H1 (cell line): ENCODE measurements around the gene GPR137. TPM values are rescaled to one million over a fixed set of nuclear protein-coding genes. Genes with fewer than 3 reads are reported as not detected.

Experiments used
- CTCF ChIA-PET: fragments of 300-600 bp; sonication (Branson Sonifier 250); formaldehyde crosslinking; loops from one replicate; lab custom pipeline; 2021; ENCODE audit not compliant: partially characterized antibody; lab: Charles Lee
- POLR2A ChIA-PET: fragments of 300-600 bp; sonication (Branson Sonifier 250); formaldehyde crosslinking; loops from one replicate; lab custom pipeline; 2021; ENCODE audit warnings: inconsistent platforms; ENCODE audit not compliant: partially characterized antibody; lab: Charles Lee
- DNase-seq, 2 experiments: peaks; one replicate each; pipeline versions ENCODE4 v3.0.0 to v3.0.0-alpha.2; 2010 to 2022; ENCODE audit warnings: low spot score in 2 of 2, low read depth in 1 of 2, mixed read lengths in 1 of 2
- FAIRE-seq: peaks from 2 replicates; lab custom pipeline; 2011; peaks lifted over from hg19 to GRCh38; lab: Jason Lieb, UNC
- H2AFZ ChIP-seq: 2 replicates; pipeline ENCODE4 v1.8.1; 2012; ENCODE audit warnings: low read length, inconsistent platforms
- H2AK5ac ChIP-seq: 2 replicates; pipeline ENCODE4 v1.6.1; 2013; ENCODE audit warnings: low read depth, low read length
- H2BK120ac ChIP-seq: replicated peaks from 2 replicates; pipeline ENCODE3; 2013; ENCODE audit warnings: low read depth, low read length, inconsistent platforms
- H2BK12ac ChIP-seq: 2 replicates; pipeline ENCODE4 v1.6.1; 2013; ENCODE audit warnings: low read depth, low read length
- H2BK15ac ChIP-seq: 2 replicates; pipeline ENCODE4 v1.6.1; 2013; ENCODE audit warnings: low read length
- H2BK20ac ChIP-seq: 2 replicates; pipeline ENCODE4 v1.6.1; 2013; ENCODE audit warnings: low read length
- H2BK5ac ChIP-seq: 2 replicates; pipeline ENCODE4 v1.6.1; 2013; ENCODE audit warnings: low read depth, low read length
- H3K14ac ChIP-seq: 2 replicates; pipeline ENCODE4 v1.6.1; 2013; ENCODE audit warnings: inconsistent platforms; ENCODE audit not compliant: insufficient read length
- H3K18ac ChIP-seq: 2 replicates; pipeline ENCODE4 v1.6.1; 2013; ENCODE audit warnings: low read length; ENCODE audit errors: extremely low read depth
- H3K23ac ChIP-seq: 2 replicates; pipeline ENCODE4 v1.6.1; 2013; ENCODE audit warnings: inconsistent platforms; ENCODE audit not compliant: insufficient read length
- H3K23me2 ChIP-seq: 2 replicates; pipeline ENCODE4 v1.6.1; 2013; ENCODE audit warnings: low read depth, low read length
- H3K27ac ChIP-seq: 2 replicates; pipeline ENCODE4 v1.6.1; 2011; ENCODE audit warnings: low read depth, low read length, inconsistent platforms
- H3K27me3 ChIP-seq, 4 experiments: replicated peaks in 1 of 4; 1 replicate in 1 of 4; 2 replicates in 3 of 4; pipeline versions ENCODE4 v1.6.1 to v1.8.1; 2011 to 2013; ENCODE audit warnings: low read length in 3 of 4, mild to moderate bottlenecking in 3 of 4, inconsistent platforms in 2 of 4, mixed read lengths in 2 of 4, moderate library complexity in 1 of 4; ENCODE audit not compliant: control insufficient read depth in 3 of 4, insufficient read depth in 3 of 4; ENCODE audit errors: extremely low read depth in 1 of 4
- H3K36me3 ChIP-seq, 4 experiments: 2 replicates each; pipeline versions ENCODE4 v1.6.1 to v1.8.1; 2011 to 2013; ENCODE audit warnings: mild to moderate bottlenecking in 4 of 4, low read length in 3 of 4, moderate library complexity in 2 of 4, control low read depth in 1 of 4, inconsistent platforms in 1 of 4; ENCODE audit not compliant: insufficient read depth in 4 of 4, control insufficient read depth in 2 of 4
- H3K4ac ChIP-seq: replicated peaks from 2 replicates; pipeline ENCODE3; 2013; ENCODE audit warnings: low read length, low read depth, mixed read lengths, inconsistent platforms; ENCODE audit not compliant: insufficient read length
- H3K4me1 ChIP-seq, 4 experiments: replicated peaks in 1 of 4; 1 replicate in 1 of 4; 2 replicates in 3 of 4; pipeline versions ENCODE4 v1.6.1 to v1.8.1; 2011 to 2013; ENCODE audit warnings: low read length in 3 of 4, inconsistent platforms in 2 of 4, mixed read lengths in 1 of 4; ENCODE audit not compliant: insufficient read depth in 4 of 4, control insufficient read depth in 3 of 4
- H3K4me2 ChIP-seq, 2 experiments: 2 replicates each; pipeline versions ENCODE4 v1.6.1 to v1.8.1; 2011 to 2013; ENCODE audit warnings: low read depth in 2 of 2, low read length in 2 of 2, control low read depth in 1 of 2, inconsistent platforms in 1 of 2, mild to moderate bottlenecking in 1 of 2; ENCODE audit not compliant: insufficient read depth in 1 of 2
- H3K4me3 ChIP-seq, 4 experiments: fragments of 200-600, 300-600 bp in 1 of 4; sonication (generic), shearing (Covaris generic), sonication (Bioruptor Twin) in 1 of 4; 2 replicates each; pipeline versions ENCODE4 v1.5.1 to v1.8.1; 2011 to 2016; ENCODE audit warnings: low read length in 4 of 4, low read depth in 3 of 4, control low read depth in 2 of 4, inconsistent platforms in 2 of 4, mild to moderate bottlenecking in 2 of 4, mixed read lengths in 1 of 4, moderate library complexity in 1 of 4; ENCODE audit not compliant: insufficient read depth in 2 of 4; ENCODE audit errors: extremely low read depth in 1 of 4
- H3K56ac ChIP-seq: replicated peaks from 2 replicates; pipeline ENCODE3; 2013; ENCODE audit warnings: low read depth, mild to moderate bottlenecking, mixed read lengths, low read length, inconsistent platforms; ENCODE audit not compliant: insufficient read length
- H3K79me1 ChIP-seq: 2 replicates; pipeline ENCODE4 v1.6.1; 2013; ENCODE audit warnings: low read depth, low read length, control low read depth
- H3K79me2 ChIP-seq, 2 experiments: 2 replicates each; pipeline versions ENCODE4 v1.6.1 to v1.8.1; 2012 to 2013; ENCODE audit warnings: low read length in 2 of 2, mild to moderate bottlenecking in 2 of 2, inconsistent platforms in 1 of 2; ENCODE audit not compliant: insufficient read depth in 2 of 2, control insufficient read depth in 1 of 2
- H3K9ac ChIP-seq, 4 experiments: replicated peaks in 1 of 4; 1 replicate in 1 of 4; 2 replicates in 3 of 4; pipeline versions ENCODE4 v1.6.1 to v1.8.1; 2011 to 2013; ENCODE audit warnings: low read depth in 3 of 4, low read length in 3 of 4, control low read depth in 2 of 4, mild to moderate bottlenecking in 2 of 4, moderate library complexity in 2 of 4, inconsistent platforms in 1 of 4; ENCODE audit errors: extremely low read depth in 1 of 4
- H3K9me3 ChIP-seq, 2 experiments: 2 replicates each; pipeline versions ENCODE4 v1.6.1 to v1.8.1; 2012 to 2013; ENCODE audit warnings: mild to moderate bottlenecking in 2 of 2, moderate library complexity in 2 of 2, control low read depth in 1 of 2, inconsistent platforms in 1 of 2, low read depth in 1 of 2, low read length in 1 of 2, mixed read lengths in 1 of 2; ENCODE audit not compliant: insufficient read depth in 2 of 2
- H4K20me1 ChIP-seq, 2 experiments: replicated peaks in 1 of 2; 2 replicates each; pipeline versions ENCODE3 to v1.8.1; 2011 to 2013; ENCODE audit warnings: inconsistent platforms in 2 of 2, low read length in 2 of 2, mild to moderate bottlenecking in 1 of 2; ENCODE audit not compliant: insufficient read depth in 2 of 2, control insufficient read depth in 1 of 2
- H4K5ac ChIP-seq: 2 replicates; pipeline ENCODE4 v1.6.1; 2013; ENCODE audit warnings: low read length, low read depth, mixed read lengths, inconsistent platforms; ENCODE audit not compliant: insufficient read length
- H4K8ac ChIP-seq: 2 replicates; pipeline ENCODE4 v1.8.0; 2013; ENCODE audit warnings: mild to moderate bottlenecking, moderate library complexity, low read length, inconsistent platforms; ENCODE audit not compliant: insufficient read depth; ENCODE audit errors: extremely low read depth
- H4K91ac ChIP-seq: replicated peaks from 2 replicates; pipeline ENCODE3; 2013; ENCODE audit warnings: low read length, mixed read lengths, inconsistent platforms; ENCODE audit not compliant: insufficient read length
- CHD2 ChIP-seq: IDR thresholded peaks from 2 replicates; pipeline ENCODE4 v1.6.1; 2012; ENCODE audit warnings: low read length, improper control_type of control experiment
- EP300 ChIP-seq, 2 experiments: IDR thresholded peaks; 1 replicate in 1 of 2; 2 replicates in 1 of 2; pipeline ENCODE4 v1.6.1; 2011 to 2012; ENCODE audit warnings: low read depth in 2 of 2, low read length in 2 of 2, mild to moderate bottlenecking in 2 of 2, borderline replicate concordance in 1 of 2, inconsistent platforms in 1 of 2, moderate library complexity in 1 of 2
- RXRA ChIP-seq: IDR thresholded peaks from 2 replicates; pipeline ENCODE4 v1.6.1; 2011; ENCODE audit warnings: low read depth, mild to moderate bottlenecking, low read length, moderate library complexity; ENCODE audit not compliant: insufficient read depth
- SIRT6 ChIP-seq: IDR thresholded peaks from one replicate; pipeline ENCODE4 v1.7.1; 2012; ENCODE audit warnings: low read length, inconsistent platforms
- SRF ChIP-seq: IDR thresholded peaks from 2 replicates; pipeline ENCODE4 v1.6.1; 2011; ENCODE audit warnings: mild to moderate bottlenecking, low read depth, low read length, moderate library complexity
- WGBS, 2 experiments: shearing (Covaris generic) in 1 of 2; methylation state at CpG; one replicate each; pipeline versions ENCODE4 v1.1.6 to v1.1.7; 2013 to 2015; ENCODE audit warnings: low lambda C conversion rate in 2 of 2, mixed read lengths in 2 of 2, inconsistent platforms in 1 of 2, low coverage in 1 of 2, missing lambda C conversion rate in 1 of 2; ENCODE audit not compliant: insufficient replicate concordance in 2 of 2, insufficient coverage in 1 of 2, insufficient read length in 1 of 2; ENCODE audit errors: extremely low coverage in 1 of 2, missing lambda C conversion rate in 1 of 2; 5-methylcytosine and 5-hydroxymethylcytosine counted together
- polyA plus RNA-seq, 7 experiments: library from polyadenylated mRNA; depleted of rRNA in 3 of 7; stranded (reverse) in 5 of 7; unstranded in 2 of 7; fragments of >200 nt in 5 of 7; fragments of 200-250 nt in 2 of 7; gene quantifications; 1 replicate in 5 of 7; 2 replicates in 1 of 7; 4 replicates in 1 of 7; pipeline versions ENCODE4 v1.2.1 to v1.2.3, GENCODE V29; 2011 to 2013; ENCODE audit warnings: missing spikeins in 2 of 7, mixed read lengths in 2 of 7
- total RNA-seq: library from RNA; stranded (reverse); fragmentation: NEBNext Ultra II Directional; extraction: Animal tissue kit (Norgen Biotek cat#: 25700); gene quantifications from 2 replicates; pipeline ENCODE4 v1.2.1, GENCODE V29; 2021

GPR137 gene
- total and polyA plus RNA-seq, 2 of the 8 experiments (the other 6 are each of a cell fraction or from before 2014, with no cell fraction given): 36.2 to 37.8 TPM

DNA sequence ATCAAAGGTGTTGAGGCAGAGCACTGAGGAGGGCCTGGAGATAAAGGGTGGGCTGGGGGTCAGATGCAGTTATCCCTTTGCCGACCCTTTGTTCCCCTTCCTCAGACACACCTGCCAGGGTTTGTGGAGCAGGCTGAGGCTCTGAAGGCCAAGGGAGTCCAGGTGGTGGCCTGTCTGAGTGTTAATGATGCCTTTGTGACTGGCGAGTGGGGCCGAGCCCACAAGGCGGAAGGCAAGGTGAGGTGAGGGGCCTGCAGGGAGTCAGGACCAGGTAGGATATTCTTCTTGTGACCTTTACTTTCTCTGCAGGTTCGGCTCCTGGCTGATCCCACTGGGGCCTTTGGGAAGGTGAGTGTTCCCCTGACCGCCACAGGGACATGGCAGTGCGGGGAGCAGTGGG is 34.9 kb downstream of the GPR137 start:
- Histone ChIP-seq H3K27ac (no peak overlapping the region), H4K20me1 (peaks cover 0 to 3% of the 10 kb centered on the region in 2 experiments), H3K4ac (no peak overlapping the region), H3K23me2 (peaks cover 5% of the 10 kb centered on the region; the same call in 1 of the 2 replicates), H3K79me2 (peaks cover 0 to 15% of the 10 kb centered on the region in 2 experiments; a peak in 1 of 4 replicates), H2BK120ac (no peak overlapping the region)
- TF ChIP-seq CHD2 (no peak), EP300 (IDR thresholded peaks at IDR 0.05; ENCODE audit: borderline replicate concordance in 1 of 2, low read depth in 2 of 2, low read length in 2 of 2) (no peak), SIRT6 (no peak), RXRA (no peak), SRF (no peak)
- TF ChIP-seq, all 59 proteins: peak for 0
- Histone ChIP-seq H2BK12ac (no peak overlapping the region), H3K79me1 (peaks cover 7% of the 10 kb centered on the region; the same call in 1 of the 2 replicates), H3K56ac (no peak overlapping the region), H3K23ac (no peak overlapping the region), H3K4me2 (no peak overlapping the region), H3K14ac (no peak overlapping the region), H3K27me3 (no peaks in the 10 kb centered on the region), H3K9me3 (no peaks in the 10 kb centered on the region), H2AK5ac (no peak overlapping the region), H4K8ac (no peak overlapping the region), H3K9ac (no peak overlapping the region), H3K4me3 (no peak overlapping the region), H3K36me3 (peaks cover under 1 to 20% (median 4%) of the 10 kb centered on the region in 4 experiments; a peak in 6 of 8 replicates), H3K4me1 (peaks cover 1 to 13% (median 7%) of the 10 kb centered on the region in 4 experiments; a peak in 6 of 7 replicates), H4K5ac (no peak overlapping the region), H2BK15ac (no peak overlapping the region), H2BK5ac (no peak overlapping the region), H2BK20ac (no peak overlapping the region), H4K91ac (no peak overlapping the region), H3K18ac (no peak overlapping the region), H2AFZ (no peak overlapping the region)
- WGBS, 2 experiments: 90% methylated on average over 7 of the region's 7 CpGs; no CpG with 5 or more reads in 1 of the 2 experiments
- POLR2A ChIA-PET: interaction anchor here (0.6 to 6.6 kb wide), 4 partner anchors 9 to 24 kb away, joined by 3 to 38 read pairs (median 8); no protein-coding TSS in a partner anchor
- CTCF ChIA-PET: interaction anchor here (1.8 to 20.8 kb wide), 2 partner anchors 17 to 20 kb away, joined by 4 to 614 read pairs; partner anchors contain the start of gene CCDC88B
- DNase-seq (no peak), FAIRE-seq (no peak)
